ENCODE measurements around the gene SHANK1.

Gene SHANK1

GRCh38 chr19:50636317-50637085, 83.1 kb downstream of the SHANK1 start:
- Histone ChIP-seq H3K36me3 (ENCODE audit: control insufficient read depth, low read length) (no peaks in the 10 kb centered on the region), H3K4me3 (ENCODE audit: low read length) (no peak overlapping the region), H3K4me1 (ENCODE audit: control insufficient read depth, low read length) (no peaks in the 10 kb centered on the region), H3F3A (ENCODE audit: control insufficient read depth, insufficient read depth) (no peaks in the 10 kb centered on the region), H3K27ac (ENCODE audit: low read depth, low read length) (no peak overlapping the region), H3K27me3 (ENCODE audit: control insufficient read depth, low read length) (peaks cover 24% of the 10 kb centered on the region), H4K20me1 (ENCODE audit: control insufficient read depth, insufficient read depth, low read depth, low read length) (no peaks in the 10 kb centered on the region), H3K9me2 (replicated peaks; ENCODE audit: control insufficient read depth, low read length) (no peaks in the 10 kb centered on the region), H3K4me2 (ENCODE audit: low read length) (no peak overlapping the region), H3K79me2 (ENCODE audit: control insufficient read depth, low read length) (no peaks in the 10 kb centered on the region), H3K9me3 (ENCODE audit: control insufficient read depth, insufficient read depth, low read length) (peaks cover 15% of the 10 kb centered on the region)
- TF ChIP-seq CTCF (IDR thresholded peaks at IDR 0.05; ENCODE audit: low read depth, low read length, poor library complexity, severe bottlenecking): no peak
- TF ChIP-seq EZH2phosphoT487 (IDR thresholded peaks at IDR 0.05; ENCODE audit: borderline replicate concordance, low read length): no peak

GRCh38 chr19:50633973-50634372, 85.6 kb downstream of the SHANK1 start:
- H3K27ac ChIP-seq (ENCODE audit: low read depth, low read length): no peak overlapping the region
- no peaks in the 10 kb centered on the region for H4K20me1 ChIP-seq (ENCODE audit: control insufficient read depth, insufficient read depth, low read depth, low read length)
- no peak overlapping the region for H3K4me2 ChIP-seq (ENCODE audit: low read length)
- no peaks in the 10 kb centered on the region for H3F3A ChIP-seq (ENCODE audit: control insufficient read depth, insufficient read depth)
- no peak for TF ChIP-seq EZH2phosphoT487 (IDR thresholded peaks at IDR 0.05; ENCODE audit: borderline replicate concordance, low read length)
- TF ChIP-seq CTCF (IDR thresholded peaks at IDR 0.05; ENCODE audit: low read depth, low read length, poor library complexity, severe bottlenecking): no peak
- peaks cover 15% of the 10 kb centered on the region for H3K9me3 ChIP-seq (ENCODE audit: control insufficient read depth, insufficient read depth, low read length)
- no peak overlapping the region for H3K4me3 ChIP-seq (ENCODE audit: low read length)
- H3K79me2 ChIP-seq (ENCODE audit: control insufficient read depth, low read length): no peaks in the 10 kb centered on the region
- peaks cover 14% of the 10 kb centered on the region for H3K27me3 ChIP-seq (ENCODE audit: control insufficient read depth, low read length)
- no peaks in the 10 kb centered on the region for H3K4me1 ChIP-seq (ENCODE audit: control insufficient read depth, low read length)
- no peaks in the 10 kb centered on the region for H3K9me2 ChIP-seq (replicated peaks; ENCODE audit: control insufficient read depth, low read length)
- H3K36me3 ChIP-seq (ENCODE audit: control insufficient read depth, low read length): no peaks in the 10 kb centered on the region

GRCh38 chr19:50633359-50633758, 86.2 kb downstream of the SHANK1 start:
- Histone ChIP-seq H3F3A (ENCODE audit: control insufficient read depth, insufficient read depth) (no peaks in the 10 kb centered on the region), H3K27ac (ENCODE audit: low read depth, low read length) (no peak overlapping the region), H3K36me3 (ENCODE audit: control insufficient read depth, low read length) (no peaks in the 10 kb centered on the region), H3K4me2 (ENCODE audit: low read length) (no peak overlapping the region), H3K79me2 (ENCODE audit: control insufficient read depth, low read length) (no peaks in the 10 kb centered on the region), H3K9me3 (ENCODE audit: control insufficient read depth, insufficient read depth, low read length) (peaks cover 15% of the 10 kb centered on the region), H3K27me3 (ENCODE audit: control insufficient read depth, low read length) (peaks cover 8% of the 10 kb centered on the region), H4K20me1 (ENCODE audit: control insufficient read depth, insufficient read depth, low read depth, low read length) (no peaks in the 10 kb centered on the region), H3K4me3 (ENCODE audit: low read length) (no peak overlapping the region), H3K4me1 (ENCODE audit: control insufficient read depth, low read length) (no peaks in the 10 kb centered on the region), H3K9me2 (replicated peaks; ENCODE audit: control insufficient read depth, low read length) (no peaks in the 10 kb centered on the region)
- no peak for TF ChIP-seq EZH2phosphoT487 (IDR thresholded peaks at IDR 0.05; ENCODE audit: borderline replicate concordance, low read length)
- no peak for TF ChIP-seq CTCF (IDR thresholded peaks at IDR 0.05; ENCODE audit: low read depth, low read length, poor library complexity, severe bottlenecking)

Data from DOHH2 (cell line).